Prostate gland (tissue), 2 donors: ENCODE results near the gene COX6A1. TPM values are rescaled to one million over a fixed set of nuclear protein-coding genes. Genes with fewer than 3 reads are reported as not detected.

Experiments
- DNase-seq: peaks from one replicate; pipeline ENCODE4 v3.0.0-alpha.2; 2019; ENCODE audit warnings: low spot score
- H3K27ac ChIP-seq, 2 donors: fragments of 200-600 bp; sonication (generic); 2 replicates each; pipeline ENCODE4 v1.5.1; 2017 to 2019
- H3K27me3 ChIP-seq: fragments of 200-600 bp; sonication (generic); replicated peaks from 2 replicates; pipeline ENCODE4 v1.5.1; 2019; ENCODE audit not compliant: insufficient read depth
- H3K36me3 ChIP-seq, 2 donors: fragments of 200-600 bp; sonication (generic); 1 replicate in 1 of 2; 2 replicates in 1 of 2; pipeline versions ENCODE4 v1.5.1 to v1.8.1; 2017 to 2019
- H3K4me1 ChIP-seq: fragments of 200-600 bp; sonication (generic); replicated peaks from 2 replicates; pipeline ENCODE4 v1.5.1; 2019
- H3K4me3 ChIP-seq, 2 donors: fragments of 200-600 bp; sonication (generic); 2 replicates each; pipeline ENCODE4 v1.5.1; 2017 to 2019
- H3K9me3 ChIP-seq: fragments of 200-600 bp; sonication (generic); 2 replicates; pipeline ENCODE4 v1.5.1; 2017
- CTCF ChIP-seq, 4 experiments: fragments of 200-600 bp in 2 of 4; fragments of 450-650 bp in 2 of 4; sonication (generic) in 2 of 4; IDR thresholded peaks; 1 replicate in 3 of 4; 2 replicates in 1 of 4; pipeline ENCODE4 v1.5.1; 2016 to 2019; ENCODE audit warnings: antibody characterized with exemption in 4 of 4, mild to moderate bottlenecking in 2 of 4, moderate library complexity in 2 of 4
- POLR2A ChIP-seq: fragments of 450-650 bp; IDR thresholded peaks from one replicate; pipeline ENCODE4 v1.6.1; 2016; ENCODE audit warnings: antibody characterized with exemption, mild to moderate bottlenecking
- POLR2AphosphoS5 ChIP-seq: sonication (generic); formaldehyde crosslinking; IDR thresholded peaks from one replicate; pipeline ENCODE4 v1.6.1; 2017; ENCODE audit warnings: antibody characterized with exemption
- WGBS: methylation state at CpG from one replicate; pipeline ENCODE4 v1.1.5; 2018; 5-methylcytosine and 5-hydroxymethylcytosine counted together
- intact Hi-C: fragments of 100-400 bp; cut with DNase I; formaldehyde crosslinking; loops from one replicate; pipeline ENCODE4 v1.14.2; 2022
- total RNA-seq, 2 donors: library from RNA; depleted of rRNA; stranded (reverse); fragments of >200 nt; gene quantifications; one replicate each; pipeline ENCODE4 v1.1.0, GENCODE V29; 2016

The COX6A1 gene
- total RNA-seq, 2 donors from 2014 or later: 616 to 965 TPM

- H3K4me1 ChIP-seq: no peaks in the 10 kb centered on the region
- H3K9me3 ChIP-seq: no peaks in the 10 kb centered on the region
- H3K36me3 ChIP-seq: no peaks in the 10 kb centered on the region
- no peaks in the 10 kb centered on the region for H3K27me3 ChIP-seq
- intact Hi-C loops: no loop called here
- no peak for DNase-seq
- TF ChIP-seq CTCF (IDR thresholded peaks at IDR 0.05) (no peak), POLR2AphosphoS5 (no peak), POLR2A (no peak)
- H3K4me3 ChIP-seq: no peak overlapping the region
- WGBS: 82% methylated on average over 3 of the region's 3 CpGs
- H3K27ac ChIP-seq: no peak overlapping the region
These were observed 12.1 kb upstream of the COX6A1 start for GRCh38 chr12:120425797-120426196.

GRCh38 chr12:120428597-120429229 is 9.2 kb upstream of the COX6A1 start:
- intact Hi-C loops: no loop called here
- TF ChIP-seq POLR2AphosphoS5 (no peak), POLR2A (no peak)
- Histone ChIP-seq H3K4me3 (no peak overlapping the region), H3K4me1 (no peaks in the 10 kb centered on the region), H3K27me3 (no peaks in the 10 kb centered on the region), H3K36me3 (no peaks in the 10 kb centered on the region), H3K9me3 (no peaks in the 10 kb centered on the region), H3K27ac (no peak overlapping the region)
- 59% methylated on average over 8 of the region's 8 CpGs for WGBS
- no peak for DNase-seq

- H3K27ac ChIP-seq: no peak overlapping the region
- intact Hi-C loops: no loop called here
- no peak overlapping the region for H3K4me3 ChIP-seq
These were observed 8.5 kb upstream of the COX6A1 start for GRCh38 chr12:120429368-120429767.

GRCh38 chr12:120432772-120433525 is 5.0 kb upstream of the COX6A1 start:
- DNase-seq: no peak
- Histone ChIP-seq H3K27ac (no peak overlapping the region), H3K4me3 (no peak overlapping the region), H3K27me3 (no peaks in the 10 kb centered on the region), H3K4me1 (no peaks in the 10 kb centered on the region), H3K9me3 (no peaks in the 10 kb centered on the region), H3K36me3 (no peaks in the 10 kb centered on the region)
- WGBS: 63% methylated on average over 10 of the region's 10 CpGs
- intact Hi-C loops: no loop called here
- TF ChIP-seq CTCF (IDR thresholded peaks at IDR 0.05) (no peak), POLR2A (no peak), POLR2AphosphoS5 (no peak)

More at GRCh38 chr12:120429368-120429767, 8.5 kb upstream of the COX6A1 start:
- H3K27me3 ChIP-seq: no peaks in the 10 kb centered on the region
- H3K36me3 ChIP-seq: no peaks in the 10 kb centered on the region
- DNase-seq: no peak
- H3K4me1 ChIP-seq: no peaks in the 10 kb centered on the region
- H3K9me3 ChIP-seq: no peaks in the 10 kb centered on the region
- TF ChIP-seq CTCF (IDR thresholded peaks at IDR 0.05) (no peak), POLR2A (no peak), POLR2AphosphoS5 (no peak)
- WGBS: 68% methylated on average over 7 of the region's 7 CpGs

GRCh38 chr12:120438495-120439198 is 734 bp downstream of the COX6A1 start:
- H3K4me1 ChIP-seq: no peaks in the 10 kb centered on the region
- no peak for DNase-seq
- peak overlapping the region; percentile 75 to 76 for H3K27ac ChIP-seq
- H3K27me3 ChIP-seq: no peaks in the 10 kb centered on the region
- intact Hi-C loops: no loop called here
- H3K36me3 ChIP-seq: peaks cover 0 to 2% of the 10 kb centered on the region in 2 donors
- peak overlapping the region; percentile 63 to 87 for H3K4me3 ChIP-seq
- WGBS: 31% methylated on average over 17 of the region's 17 CpGs
- no peaks in the 10 kb centered on the region for H3K9me3 ChIP-seq
- TF ChIP-seq POLR2A: no peak
